ENCODE data around the gene KCNK7.
A peak's percentile ranks its signal among the peaks of the same experiment; 100 is the strongest.
"Not testable (repeated sequence)": the region's sequence is repeated elsewhere in the genome, so short reads cannot be mapped to it uniquely, and the experiment has no call there.

KCNK7 gene

DNA sequence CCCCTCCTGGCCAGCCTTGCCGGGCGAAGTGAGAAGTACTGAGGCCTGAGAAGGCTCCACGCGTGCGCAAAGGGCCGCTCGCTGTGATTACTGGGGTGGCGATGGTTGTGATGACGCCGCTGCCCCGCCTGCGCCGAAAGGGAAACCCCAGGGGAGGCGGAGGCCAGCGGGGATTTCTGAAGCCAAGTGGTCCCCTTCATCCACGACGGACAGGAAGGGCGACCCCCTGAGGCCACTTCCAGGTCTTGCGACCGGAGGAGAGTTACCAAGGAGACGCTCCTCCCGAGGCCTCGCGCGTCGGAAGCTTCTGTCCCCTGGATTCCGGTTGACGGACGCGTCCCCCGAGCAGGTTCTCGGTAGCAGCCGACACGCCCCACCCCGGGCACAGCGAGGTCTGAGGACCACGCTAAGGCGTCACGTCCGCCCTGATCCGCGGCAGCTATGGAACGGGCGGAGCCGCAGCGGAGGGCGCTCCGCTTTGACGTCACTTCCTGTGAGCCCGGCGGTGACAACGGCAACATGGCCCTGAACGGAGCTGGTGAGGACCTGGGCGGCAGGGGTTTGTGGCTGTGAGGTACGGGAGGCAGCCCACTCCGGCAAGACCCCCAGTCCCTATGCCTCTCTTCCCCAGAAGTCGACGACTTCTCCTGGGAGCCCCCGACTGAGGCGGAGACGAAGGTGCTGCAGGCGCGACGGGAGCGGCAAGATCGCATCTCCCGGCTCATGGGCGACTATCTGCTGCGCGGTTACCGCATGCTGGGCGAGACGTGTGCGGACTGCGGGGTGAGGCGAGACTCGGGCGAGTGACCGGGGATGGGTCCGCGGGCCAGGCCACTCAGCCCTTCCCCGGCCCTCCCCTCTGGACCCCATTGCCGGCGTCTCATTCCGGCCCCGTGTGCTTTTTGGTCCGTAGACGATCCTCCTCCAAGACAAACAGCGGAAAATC is 25.4 kb downstream of the KCNK7 start, which contains the start of gene ZNRD2:
Gene ZNRD2, plus strand, starts transcription at position 505 of the 946 bp plus-strand sequence. Its CDS starts 15 bp downstream, at position 520.
- peak; percentile 94 for DNase-seq

DNA sequence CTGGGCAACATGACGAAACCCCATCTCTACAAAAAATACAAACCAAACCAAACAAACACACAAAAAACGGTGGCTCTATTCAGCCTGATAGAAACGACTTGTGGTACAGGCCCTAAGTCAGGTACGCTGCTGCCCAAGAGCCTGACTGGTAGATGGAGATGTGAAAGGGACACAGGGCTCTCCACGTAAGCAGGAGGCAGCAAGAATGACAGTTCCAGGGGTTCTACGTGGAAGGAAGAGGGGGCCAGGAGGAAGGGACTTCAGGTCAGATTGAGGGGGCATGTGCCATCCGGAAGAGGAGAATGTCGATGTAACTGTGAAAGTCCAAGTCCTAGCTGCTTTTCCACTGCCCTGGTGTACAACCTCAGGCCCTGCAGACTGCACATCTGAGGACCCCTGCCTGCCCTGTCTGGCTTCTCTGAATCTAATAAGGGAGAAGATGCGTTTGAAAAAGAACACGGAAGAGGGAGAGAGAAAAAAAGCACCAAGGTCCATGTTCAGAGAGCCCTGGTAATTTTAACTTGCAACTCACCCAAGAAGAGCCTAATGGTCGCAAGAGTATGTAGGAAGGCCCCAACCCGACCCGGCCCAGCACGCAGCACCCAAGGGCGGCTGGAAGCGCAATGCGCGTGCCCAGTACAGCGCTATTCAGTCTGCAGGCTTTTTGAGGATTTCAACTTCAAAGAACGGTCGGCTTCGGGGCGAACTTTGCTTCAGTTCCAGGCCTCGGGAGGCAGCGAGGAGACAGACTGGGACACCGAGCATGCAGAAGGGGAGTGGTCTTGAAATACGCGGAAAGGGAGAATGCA is 26.2 kb downstream of the KCNK7 start:
- no peak for DNase-seq

- DNase-seq: no peak
These were observed 29.8 kb downstream of the KCNK7 start for GRCh38 chr11:65565624-65566453.

GRCh38 chr11:65564879-65565559 is 30.6 kb downstream of the KCNK7 start:
- not testable (repeated sequence) for DNase-seq

DNA sequence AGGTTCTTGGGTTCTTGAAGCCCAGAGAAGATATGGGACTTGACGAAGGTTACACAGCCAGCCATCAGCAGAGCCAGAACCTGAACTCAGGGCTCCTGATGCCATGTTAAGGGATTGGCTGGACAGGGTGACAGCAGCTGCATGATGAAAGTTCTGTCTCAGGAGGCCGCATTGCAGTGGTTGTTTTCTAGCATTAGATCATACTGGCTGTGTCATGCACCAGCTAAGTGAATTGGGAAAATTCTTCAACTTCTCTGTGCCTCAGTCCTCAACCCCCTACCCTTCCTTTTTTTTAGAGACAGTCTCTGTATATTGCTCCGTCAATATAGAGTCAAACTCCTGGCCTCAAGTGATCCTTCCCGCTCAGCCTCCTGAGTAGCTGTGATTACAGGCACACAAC is 32.0 kb downstream of the KCNK7 start:
- no peak for DNase-seq

- no peak for DNase-seq
These were observed 32.8 kb downstream of the KCNK7 start for GRCh38 chr11:65562788-65563187.

- no peak for DNase-seq
These were observed 33.6 kb downstream of the KCNK7 start for GRCh38 chr11:65562020-65562419.

DNA sequence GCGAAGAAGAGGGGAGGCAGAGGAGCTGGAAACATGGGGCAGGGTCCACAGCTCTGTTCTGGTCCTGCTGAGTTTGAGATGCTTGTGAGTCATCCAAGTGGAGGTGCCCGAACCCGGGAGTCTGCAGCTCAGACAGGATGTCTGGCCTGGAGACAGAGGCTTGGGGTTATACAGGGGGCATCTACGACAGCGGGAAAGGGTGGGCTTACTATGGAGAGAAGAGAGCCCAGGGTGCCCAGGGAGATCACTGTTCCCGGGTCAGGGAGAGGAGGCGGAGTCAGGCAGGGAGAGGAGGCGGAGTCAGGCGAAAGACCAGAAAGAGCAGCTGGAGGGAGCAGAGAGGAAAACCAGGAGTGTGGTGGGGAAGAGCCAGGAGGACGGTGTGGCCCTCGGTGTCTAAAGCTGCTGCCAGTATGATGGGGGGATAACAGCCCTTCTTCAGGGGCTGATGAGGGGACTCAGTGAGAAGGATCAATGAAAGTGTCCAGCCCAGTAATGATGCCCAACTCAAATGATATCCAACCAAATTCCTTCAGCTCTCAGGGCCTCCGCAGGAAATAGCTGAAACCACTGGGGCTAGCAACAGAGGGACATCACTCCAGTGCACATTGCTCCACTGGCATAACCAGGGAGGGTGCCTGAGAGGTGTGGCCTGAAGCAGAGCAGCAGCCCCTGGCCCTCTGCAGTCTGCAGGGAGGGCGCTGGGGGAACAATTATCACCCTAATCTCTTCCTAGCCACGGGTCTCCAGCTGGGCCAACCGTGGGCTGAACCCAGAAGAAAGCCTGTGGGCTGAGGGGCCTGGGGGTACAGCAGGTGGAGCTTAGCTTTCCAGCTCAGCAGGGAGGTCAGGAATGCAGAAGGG is 34.8 kb downstream of the KCNK7 start:
- DNase-seq: no peak

DNA sequence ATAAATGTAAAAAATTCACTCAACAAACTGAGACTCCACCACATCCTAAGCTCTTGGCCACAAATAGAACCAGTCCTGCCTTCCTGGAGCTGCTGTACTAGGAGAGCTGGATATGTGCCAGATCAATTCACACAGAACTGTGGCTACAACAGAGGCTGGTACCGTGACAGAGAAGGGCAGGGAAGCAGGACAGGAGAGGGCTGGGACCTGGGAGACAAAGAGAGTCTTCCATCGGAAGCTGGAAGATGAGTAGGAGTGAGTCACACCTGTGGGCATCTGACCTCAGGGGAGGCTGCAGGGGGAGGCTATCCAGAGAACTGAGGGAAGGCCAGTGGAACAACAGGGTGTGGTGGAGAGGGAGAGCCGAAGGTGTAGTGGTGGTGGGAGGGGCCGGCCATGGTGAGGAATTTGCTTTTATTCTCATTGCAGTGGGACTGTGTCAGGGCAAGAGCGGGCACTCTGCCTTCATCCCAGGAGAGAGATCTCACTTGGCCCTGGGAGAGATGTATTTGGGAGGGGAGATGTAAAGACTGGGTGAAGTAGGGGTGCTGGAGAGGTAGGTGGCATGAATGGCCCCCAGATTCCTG is 35.6 kb downstream of the KCNK7 start:
- DNase-seq: peak; percentile 78

DNA sequence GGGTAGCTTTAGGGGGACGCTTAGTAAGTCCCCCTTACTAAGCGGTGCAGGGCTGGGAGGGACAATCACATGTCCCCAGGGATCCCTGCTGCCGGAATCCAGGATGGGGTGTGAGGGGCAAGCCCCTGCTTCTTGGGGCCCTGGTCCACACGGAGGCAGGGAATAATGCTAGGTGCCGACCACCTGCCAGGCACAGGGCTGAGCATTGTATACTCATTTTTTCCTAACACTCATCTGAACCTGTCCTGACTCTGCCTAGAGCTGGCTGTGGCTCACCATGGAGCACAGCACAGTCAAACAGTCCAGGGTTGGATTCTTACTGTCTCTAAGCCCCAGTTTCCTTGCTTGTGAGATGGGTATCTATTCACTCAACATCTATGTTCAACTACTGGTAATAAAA is 36.1 kb downstream of the KCNK7 start:
- no peak for DNase-seq

DNA sequence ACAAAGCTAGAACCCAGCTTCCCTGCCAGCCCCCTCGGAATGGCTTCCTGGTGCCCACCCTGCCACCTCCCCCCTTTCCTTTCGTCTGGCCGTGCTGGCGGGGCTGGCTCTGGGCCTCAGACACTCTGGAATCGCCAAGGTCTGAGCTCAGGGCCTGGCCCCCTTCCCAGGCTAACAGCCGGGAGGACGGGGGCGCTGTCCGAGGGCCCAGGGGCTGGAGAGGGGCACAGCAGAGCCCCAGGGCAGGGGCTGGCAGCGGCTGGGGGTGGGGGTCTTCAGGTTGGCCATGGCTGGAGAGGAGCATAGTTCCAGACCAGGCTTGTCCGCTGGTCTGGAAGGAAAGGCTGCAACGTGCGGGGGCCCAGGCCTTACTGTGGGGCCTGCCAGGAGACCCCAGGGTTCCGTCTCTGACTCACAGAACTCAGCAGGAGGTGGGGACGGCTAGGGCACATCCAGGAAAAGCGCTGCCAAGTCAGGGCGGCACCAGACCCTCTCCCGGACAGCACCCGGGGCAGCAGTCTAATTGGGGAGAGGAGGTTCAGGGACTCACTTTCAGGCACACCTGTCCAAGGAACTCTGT is 36.6 kb downstream of the KCNK7 start:
- no peak for DNase-seq

- DNase-seq: no peak
These were observed 37.3 kb downstream of the KCNK7 start, which contains the start of gene LTBP3 for GRCh38 chr11:65558002-65558929. Gene LTBP3, minus strand, starts transcription at chr11:65558359. Its CDS starts 400 bp downstream, at chr11:65557959.

- no peak for DNase-seq
These were observed 38.2 kb downstream of the KCNK7 start for GRCh38 chr11:65557280-65558001.

DNA sequence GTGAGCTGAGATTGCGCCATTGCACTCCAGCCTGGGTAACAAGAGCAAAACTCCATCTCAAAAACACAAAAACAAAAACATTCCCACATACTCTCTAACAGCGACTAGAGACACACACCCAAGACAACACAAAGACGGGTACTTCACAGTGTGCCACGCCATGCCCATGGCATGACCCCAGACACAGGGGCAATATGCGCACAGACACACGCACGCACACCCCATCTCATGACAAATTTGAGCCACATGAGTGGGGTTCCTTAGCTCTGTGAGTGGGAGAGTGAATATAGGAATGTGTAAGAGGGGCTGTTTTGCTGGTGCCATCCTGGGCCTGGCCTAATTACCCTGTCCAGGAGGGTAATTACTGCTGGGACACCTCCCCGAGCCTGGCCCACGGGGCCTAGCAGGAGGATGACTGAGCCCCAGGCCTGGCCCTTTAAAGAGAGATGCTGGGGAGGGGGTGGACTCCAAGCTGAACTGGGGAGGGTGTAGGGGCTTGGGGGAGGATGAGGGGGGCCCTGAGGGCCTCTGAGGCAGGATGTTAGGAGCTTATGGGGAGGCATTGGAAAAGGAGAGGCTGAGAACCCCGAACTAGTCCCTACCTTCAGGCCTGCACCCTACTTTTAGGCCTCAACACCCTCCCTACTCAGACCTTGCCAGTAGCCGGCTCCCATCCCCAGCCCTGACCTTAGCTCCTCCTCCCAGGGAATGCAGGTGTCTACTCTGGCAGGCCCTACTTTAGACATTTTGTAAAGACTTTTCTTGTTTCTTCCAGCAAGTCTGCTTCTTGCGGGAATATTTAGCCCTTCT is 38.9 kb downstream of the KCNK7 start:
- no peak for DNase-seq

- DNase-seq: no peak
These were observed 39.8 kb downstream of the KCNK7 start for GRCh38 chr11:65555693-65556231.

- DNase-seq: no peak
These were observed 40.7 kb downstream of the KCNK7 start for GRCh38 chr11:65554842-65555430.
